Natural killer cell (primary cell): ENCODE measurements around the gene GALK1. TPM values are rescaled to one million over a fixed set of nuclear protein-coding genes. Genes with fewer than 3 reads are reported as not detected.

Experiments
- ATAC-seq, 3 donors: fragments of 150-1000 bp in 2 of 3; fragments of 200-7000 bp in 1 of 3; cut with Tn5 transposase; 1 replicate in 1 of 3; 2 replicates in 2 of 3; pipeline ENCODE4 v1.10.0; 2021; ENCODE audit warnings: mild to moderate bottlenecking in 2 of 3, moderate library complexity in 2 of 3
- DNase-seq, 2 donors: peaks; one replicate each; pipeline versions ENCODE4 v3.0.0 to v3.0.0-alpha.2; 2013 to 2021; ENCODE audit warnings: mixed read lengths in 1 of 2
- H3K27ac ChIP-seq: one replicate; pipeline ENCODE4 v1.5.1; 2013; ENCODE audit warnings: mild to moderate bottlenecking, low read length
- H3K27me3 ChIP-seq: one replicate; pipeline ENCODE4 v1.6.1; 2013; ENCODE audit warnings: low read length; ENCODE audit not compliant: control insufficient read depth, insufficient read depth
- H3K36me3 ChIP-seq: one replicate; pipeline ENCODE4 v1.6.1; 2013; ENCODE audit warnings: low read length; ENCODE audit not compliant: control insufficient read depth, insufficient read depth
- H3K4me1 ChIP-seq: one replicate; pipeline ENCODE4 v1.6.1; 2013; ENCODE audit warnings: low read length; ENCODE audit not compliant: control insufficient read depth, insufficient read depth
- H3K4me3 ChIP-seq: one replicate; pipeline ENCODE4 v1.5.1; 2013; ENCODE audit warnings: low read length
- H3K9me3 ChIP-seq: one replicate; pipeline ENCODE4 v1.6.1; 2013; ENCODE audit warnings: low read length; ENCODE audit not compliant: control insufficient read depth, insufficient read depth
- H3K27ac Mint-ChIP-seq, 2 donors: one replicate each; pipeline ENCODE4 v1.8.0; 2022; ENCODE audit warnings: mild to moderate bottlenecking in 2 of 2, mixed read lengths in 2 of 2, moderate library complexity in 1 of 2
- H3K27me3 Mint-ChIP-seq, 2 donors: one replicate each; pipeline ENCODE4 v1.8.0; 2022; ENCODE audit warnings: low read depth in 2 of 2, mixed read lengths in 2 of 2
- H3K36me3 Mint-ChIP-seq: one replicate; pipeline ENCODE4 v1.8.0; 2022; ENCODE audit warnings: mixed read lengths
- H3K4me1 Mint-ChIP-seq, 2 donors: one replicate each; pipeline ENCODE4 v1.8.0; 2022; ENCODE audit warnings: mixed read lengths in 2 of 2
- H3K4me3 Mint-ChIP-seq: one replicate; pipeline ENCODE4 v1.8.0; 2022; ENCODE audit warnings: mild to moderate bottlenecking, moderate library complexity, mixed read lengths
- H3K9me3 Mint-ChIP-seq, 2 donors: one replicate each; pipeline ENCODE4 v1.8.0; 2022; ENCODE audit warnings: mixed read lengths in 2 of 2
- CTCF ChIP-seq: fragments of 200-600 bp; IDR thresholded peaks from one replicate; pipeline ENCODE4 v1.8.0; 2022; ENCODE audit warnings: antibody characterized with exemption
- WGBS: methylation state at CpG from one replicate; pipeline ENCODE4 v1.1.7; 2013; ENCODE audit warnings: missing lambda C conversion rate; ENCODE audit not compliant: insufficient coverage; 5-methylcytosine and 5-hydroxymethylcytosine counted together
- intact Hi-C: fragments of 100-400 bp; cut with micrococcal nuclease; formaldehyde crosslinking; loops from one replicate; pipeline ENCODE4 v1.14.2; 2022
- total RNA-seq, 4 donors: library from RNA; stranded (reverse); fragments of 120-200 nt in 1 of 4; gene quantifications; one replicate each; pipeline versions ENCODE4 v1.2.3 to v1.2.4, GENCODE V29; 2013 to 2022

The GALK1 gene
- total RNA-seq, 3 donors from 2014 or later (not counting 1 experiment from before 2014, with no cell fraction given) = 11.9 to 15.9 (median 12.6) TPM

GRCh38 chr17:75719732-75720131, 45.3 kb downstream of the GALK1 start:
- WGBS = 100% methylated on average over 1 of the region's 2 CpGs

DNA sequence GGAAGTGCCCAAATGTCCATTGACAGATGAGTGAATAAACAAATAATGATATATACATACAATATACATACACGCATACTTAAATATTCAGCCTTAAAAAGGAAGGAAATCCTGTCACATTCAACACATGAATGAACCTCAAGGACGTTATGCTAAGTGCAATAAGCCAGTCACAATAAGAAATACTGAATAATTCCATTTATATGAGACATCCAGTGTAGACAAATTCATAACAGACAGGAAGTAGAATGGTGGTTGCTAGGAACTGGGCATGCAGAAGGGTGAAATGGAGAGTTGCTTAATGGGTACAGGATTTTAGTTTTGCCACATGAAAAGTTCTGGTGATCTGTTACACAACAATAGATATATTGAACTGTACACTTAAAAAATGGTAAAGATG, 52.5 kb downstream of the GALK1 start:
- no peak for TF ChIP-seq CTCF
- WGBS = 75% methylated on average over 1 of the region's 2 CpGs
- no peak for ATAC-seq
- Mint-ChIP-seq H3K4me3 (no peak overlapping the region), H3K27me3 (no peaks in the 10 kb centered on the region), H3K27ac (no peak overlapping the region), H3K9me3 (no peaks in the 10 kb centered on the region), H3K4me1 (no peaks in the 10 kb centered on the region), H3K36me3 (no peaks in the 10 kb centered on the region)
- DNase-seq = no peak
- Histone ChIP-seq H3K4me3 (no peak overlapping the region), H3K9me3 (no peaks in the 10 kb centered on the region), H3K36me3 (peaks cover 3% of the 10 kb centered on the region), H3K27me3 (no peaks in the 10 kb centered on the region), H3K4me1 (no peaks in the 10 kb centered on the region), H3K27ac (no peak overlapping the region)
- intact Hi-C loops = no loop called here

More at GRCh38 chr17:75719732-75720131, 45.3 kb downstream of the GALK1 start:
- TF ChIP-seq CTCF = no peak
- ATAC-seq (no peak), DNase-seq (no peak)
- intact Hi-C loops = no loop called here
- H3K9me3 ChIP-seq = no peaks in the 10 kb centered on the region
- H3K4me3 Mint-ChIP-seq = peak overlapping the region; percentile 87
- no peaks in the 10 kb centered on the region for H3K36me3 Mint-ChIP-seq
- H3K4me1 Mint-ChIP-seq = peaks cover 0 to 10% of the 10 kb centered on the region in 2 donors
- H3K27me3 Mint-ChIP-seq = peaks cover 0 to 3% of the 10 kb centered on the region in 2 donors
- H3K4me1 ChIP-seq = peaks cover 13% of the 10 kb centered on the region
- H3K27me3 ChIP-seq = peaks cover 8% of the 10 kb centered on the region
- H3K4me3 ChIP-seq = no peak overlapping the region
- no peaks in the 10 kb centered on the region for H3K36me3 ChIP-seq
- H3K9me3 Mint-ChIP-seq = no peaks in the 10 kb centered on the region
- no peak overlapping the region for H3K27ac Mint-ChIP-seq
- no peak overlapping the region for H3K27ac ChIP-seq

Other genes with a start within 250 kb of the GALK1 start
- 1 to 10 TPM in 2 of 3 donors, under 1 TPM in 1; 0.49 to 1.8 (median 1.7) TPM for gene CASKIN2, start 249.7 kb downstream of the GALK1 start, total RNA-seq
- gene TSEN54, start 248.7 kb downstream of the GALK1 start, total RNA-seq = 100 to 1,000 TPM; 180 to 224 (median 186) TPM
- gene LLGL2, start 239.5 kb downstream of the GALK1 start, total RNA-seq = 100 to 1,000 TPM; 229 to 302 (median 244) TPM
- 100 to 1,000 TPM; 336 to 372 (median 339) TPM for gene MYO15B, start 177.4 kb downstream of the GALK1 start, total RNA-seq
- 1 to 10 TPM in 2 of 3 donors, under 1 TPM in 1; 0.95 to 2.0 (median 1.5) TPM for gene SMIM5, start 131.8 kb downstream of the GALK1 start, total RNA-seq
- gene RECQL5, start 98.0 kb downstream of the GALK1 start, total RNA-seq = 10 to 100 TPM; 33.4 to 39.1 (median 34.3) TPM
- 100 to 1,000 TPM; 234 to 246 (median 240) TPM for gene SAP30BP, start 97.9 kb downstream of the GALK1 start, total RNA-seq
- gene ITGB4, start 43.7 kb downstream of the GALK1 start, total RNA-seq = 1 to 10 TPM in 1 of 3 donors, under 1 TPM in 2; 0.38 to 1.0 (median 0.68) TPM
- 10 to 100 TPM; 44.2 to 51.3 (median 44.5) TPM for gene UNK, start 19.6 kb upstream of the GALK1 start, total RNA-seq
- gene UNC13D, start 79.2 kb upstream of the GALK1 start, total RNA-seq = 100 to 1,000 TPM; 269 to 279 (median 277) TPM
- 100 to 1,000 TPM in 1 of 3 donors, 10 to 100 TPM in 2; 81.1 to 106 (median 95.2) TPM for gene WBP2, start 90.1 kb upstream of the GALK1 start, total RNA-seq
- gene TRIM47, start 113.4 kb upstream of the GALK1 start, total RNA-seq = 1 to 10 TPM; 1.2 to 2.5 (median 2.0) TPM
- 10 to 100 TPM; 19.2 to 26.9 (median 22.5) TPM for gene TRIM65, start 131.8 kb upstream of the GALK1 start, total RNA-seq
- 100 to 1,000 TPM in 1 of 3 donors, 10 to 100 TPM in 2; 68.6 to 110 (median 96.7) TPM for gene MRPL38, start 139.7 kb upstream of the GALK1 start, total RNA-seq
- 10 to 100 TPM; 24.9 to 34.0 (median 33.0) TPM for gene FBF1, start 175.8 kb upstream of the GALK1 start, total RNA-seq
- 10 to 100 TPM; 22.8 to 48.2 (median 28.2) TPM for gene ACOX1, start 214.0 kb upstream of the GALK1 start, total RNA-seq
- gene TEN1, start 214.0 kb upstream of the GALK1 start, total RNA-seq = 10 to 100 TPM; 23.0 to 30.7 (median 24.3) TPM
- 10 to 100 TPM in 2 of 3 donors, 1 to 10 TPM in 1; 5.5 to 13.6 (median 13.5) TPM for gene CDK3, start 235.7 kb upstream of the GALK1 start, total RNA-seq